Measurements from ENCODE around the gene RAB11FIP4. TPM values are rescaled to one million over a fixed set of nuclear protein-coding genes. Genes with fewer than 3 reads are reported as not detected.

Gene RAB11FIP4
- total and polyA plus RNA-seq, 2 donors (not counting 1 experiment from before 2014, with no cell fraction given): 0.16 to 0.66 TPM

- Histone ChIP-seq H3K79me2 (ENCODE audit: control insufficient read depth, insufficient read depth, low read length) (no peaks in the 10 kb centered on the region), H4K20me1 (ENCODE audit: control insufficient read depth, extremely low read depth, insufficient read depth, low read length) (peaks cover 2% of the 10 kb centered on the region), H3K9me3 (ENCODE audit: control insufficient read depth, insufficient read depth, low read depth, low read length) (no peaks in the 10 kb centered on the region), H3K4me3 (replicated peaks in 1 of 4; ENCODE audit: control extremely low read depth in 1 of 4, insufficient read depth in 1 of 4, low read depth in 3 of 4, low read length in 4 of 4) (no peak overlapping the region), H3K4me2 (ENCODE audit: extremely low read depth, insufficient read depth, low read length) (no peak overlapping the region), H3K4me1 (ENCODE audit: control insufficient read depth, extremely low read depth, insufficient read depth, low read length) (no peaks in the 10 kb centered on the region), H3K9ac (ENCODE audit: insufficient read depth, low read length) (no peak overlapping the region), H3K27me3 (ENCODE audit: control insufficient read depth, insufficient read depth, low read length) (peaks cover 15% of the 10 kb centered on the region), H3K27ac (ENCODE audit: insufficient read depth, low read length) (no peak overlapping the region), H3K36me3 (ENCODE audit: control insufficient read depth, insufficient read depth, low read length) (no peaks in the 10 kb centered on the region), H2AFZ (ENCODE audit: low read length) (no peak overlapping the region)
- TF ChIP-seq EZH2 (IDR thresholded peaks at IDR 0.05; ENCODE audit: low read length, missing control alignments) (no peak), CTCF (conservative IDR thresholded peaks at IDR 0.05 in 1 of 2, IDR thresholded peaks at IDR 0.05 in 1 of 2; ENCODE audit: low read depth in 1 of 2, low read length in 2 of 2) (no peak)
- no peak for DNase-seq (ENCODE audit: low read depth in 2 of 2)
Measured at GRCh38 chr17:31397256-31397939, 5.9 kb downstream of the RAB11FIP4 start.

GRCh38 chr17:31398381-31399311 lies 7.2 kb downstream of the RAB11FIP4 start:
- no peaks in the 10 kb centered on the region for H3K4me1 ChIP-seq (ENCODE audit: control insufficient read depth, extremely low read depth, insufficient read depth, low read length)
- H3K4me3 ChIP-seq (replicated peaks in 1 of 4; ENCODE audit: control extremely low read depth in 1 of 4, insufficient read depth in 1 of 4, low read depth in 3 of 4, low read length in 4 of 4): no peak overlapping the region
- TF ChIP-seq CTCF (conservative IDR thresholded peaks at IDR 0.05 in 1 of 2, IDR thresholded peaks at IDR 0.05 in 1 of 2; ENCODE audit: low read depth in 1 of 2, low read length in 2 of 2): no peak
- TF ChIP-seq EZH2 (IDR thresholded peaks at IDR 0.05; ENCODE audit: low read length, missing control alignments): no peak
- H3K79me2 ChIP-seq (ENCODE audit: control insufficient read depth, insufficient read depth, low read length): no peaks in the 10 kb centered on the region
- peaks cover 7% of the 10 kb centered on the region for H3K27me3 ChIP-seq (ENCODE audit: control insufficient read depth, insufficient read depth, low read length)
- H3K27ac ChIP-seq (ENCODE audit: insufficient read depth, low read length): no peak overlapping the region
- no peaks in the 10 kb centered on the region for H4K20me1 ChIP-seq (ENCODE audit: control insufficient read depth, extremely low read depth, insufficient read depth, low read length)
- DNase-seq (ENCODE audit: low read depth in 2 of 2): no peak
- no peak overlapping the region for H3K4me2 ChIP-seq (ENCODE audit: extremely low read depth, insufficient read depth, low read length)
- no peaks in the 10 kb centered on the region for H3K36me3 ChIP-seq (ENCODE audit: control insufficient read depth, insufficient read depth, low read length)
- H3K9me3 ChIP-seq (ENCODE audit: control insufficient read depth, insufficient read depth, low read depth, low read length): no peaks in the 10 kb centered on the region
- H3K9ac ChIP-seq (ENCODE audit: insufficient read depth, low read length): no peak overlapping the region
- no peak overlapping the region for H2AFZ ChIP-seq (ENCODE audit: low read length)

- Histone ChIP-seq H3K4me3 (replicated peaks in 1 of 4; ENCODE audit: control extremely low read depth in 1 of 4, insufficient read depth in 1 of 4, low read depth in 3 of 4, low read length in 4 of 4) (no peak overlapping the region), H3K36me3 (ENCODE audit: control insufficient read depth, insufficient read depth, low read length) (no peaks in the 10 kb centered on the region), H3K9me3 (ENCODE audit: control insufficient read depth, insufficient read depth, low read depth, low read length) (no peaks in the 10 kb centered on the region), H3K27ac (ENCODE audit: insufficient read depth, low read length) (no peak overlapping the region), H4K20me1 (ENCODE audit: control insufficient read depth, extremely low read depth, insufficient read depth, low read length) (no peaks in the 10 kb centered on the region), H3K4me1 (ENCODE audit: control insufficient read depth, extremely low read depth, insufficient read depth, low read length) (no peaks in the 10 kb centered on the region), H3K4me2 (ENCODE audit: extremely low read depth, insufficient read depth, low read length) (no peak overlapping the region), H3K27me3 (ENCODE audit: control insufficient read depth, insufficient read depth, low read length) (peaks cover 2% of the 10 kb centered on the region), H2AFZ (ENCODE audit: low read length) (no peak overlapping the region), H3K9ac (ENCODE audit: insufficient read depth, low read length) (no peak overlapping the region), H3K79me2 (ENCODE audit: control insufficient read depth, insufficient read depth, low read length) (no peaks in the 10 kb centered on the region)
- DNase-seq (ENCODE audit: low read depth in 2 of 2): no peak
- TF ChIP-seq EZH2 (IDR thresholded peaks at IDR 0.05; ENCODE audit: low read length, missing control alignments) (no peak), CTCF (conservative IDR thresholded peaks at IDR 0.05 in 1 of 2, IDR thresholded peaks at IDR 0.05 in 1 of 2; ENCODE audit: low read depth in 1 of 2, low read length in 2 of 2) (no peak)
Measured at GRCh38 chr17:31400481-31400950, 9.0 kb downstream of the RAB11FIP4 start.
